AG08396 (cell line): ENCODE measurements around the gene ZFHX2.

ENCODE experiments used
- DNase-seq: peaks from one replicate; pipeline ENCODE4 v3.0.0; 2012; ENCODE audit warnings: low spot score, mixed read lengths

The ZFHX2 gene

GRCh38 chr14:23572836-23573235 lies 21.3 kb upstream of the ZFHX2 start:
- no peak for DNase-seq

GRCh38 chr14:23572524-23572828 lies 20.9 kb upstream of the ZFHX2 start:
- DNase-seq, result no peak

DNA sequence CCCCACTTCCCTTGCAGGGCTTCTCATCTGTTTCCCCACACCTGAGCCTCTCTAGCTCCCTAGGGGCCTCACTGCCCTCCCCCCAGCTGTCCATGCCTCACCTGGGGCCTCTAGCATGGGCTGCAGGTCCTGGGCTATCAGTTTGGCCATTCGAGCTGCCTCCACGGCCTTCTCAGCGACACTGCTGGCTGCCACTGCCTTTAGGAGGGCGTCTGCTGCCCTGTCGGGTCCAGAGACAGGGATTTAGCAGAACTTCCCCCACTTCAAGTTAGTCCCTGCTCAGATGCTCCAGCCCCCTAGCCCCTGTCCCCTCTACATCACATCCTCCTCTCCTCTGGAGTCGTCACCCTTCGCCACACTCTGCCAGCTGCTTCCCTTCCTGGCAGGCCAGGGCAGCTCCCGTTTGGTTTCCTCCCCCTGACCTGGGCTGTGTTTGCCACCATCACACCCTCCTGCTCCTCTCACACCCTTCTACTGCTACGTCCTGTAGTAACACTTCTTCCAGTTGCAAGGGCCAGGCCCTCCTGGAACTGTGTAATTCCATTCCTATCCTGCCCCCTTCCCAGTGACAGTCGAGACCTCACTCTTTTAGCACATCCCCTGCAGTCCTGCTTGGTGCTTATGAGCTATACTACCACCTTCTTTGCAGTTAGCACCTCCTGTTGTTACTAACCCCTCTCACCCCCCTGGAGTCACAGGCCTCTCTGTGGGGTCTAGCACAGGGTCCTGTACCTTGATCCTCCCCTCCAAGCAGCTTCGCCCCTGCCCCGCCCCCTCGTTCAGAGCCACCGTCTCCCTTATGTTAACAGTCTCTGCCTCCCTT lies 20.3 kb upstream of the ZFHX2 start:
- DNase-seq, result no peak

GRCh38 chr14:23570806-23571483 lies 19.4 kb upstream of the ZFHX2 start:
- no peak for DNase-seq

- no peak for DNase-seq
These were observed 18.0 kb upstream of the ZFHX2 start for GRCh38 chr14:23569443-23570151.

- no peak for DNase-seq
These were observed 17.2 kb upstream of the ZFHX2 start for GRCh38 chr14:23568600-23569331.

DNA sequence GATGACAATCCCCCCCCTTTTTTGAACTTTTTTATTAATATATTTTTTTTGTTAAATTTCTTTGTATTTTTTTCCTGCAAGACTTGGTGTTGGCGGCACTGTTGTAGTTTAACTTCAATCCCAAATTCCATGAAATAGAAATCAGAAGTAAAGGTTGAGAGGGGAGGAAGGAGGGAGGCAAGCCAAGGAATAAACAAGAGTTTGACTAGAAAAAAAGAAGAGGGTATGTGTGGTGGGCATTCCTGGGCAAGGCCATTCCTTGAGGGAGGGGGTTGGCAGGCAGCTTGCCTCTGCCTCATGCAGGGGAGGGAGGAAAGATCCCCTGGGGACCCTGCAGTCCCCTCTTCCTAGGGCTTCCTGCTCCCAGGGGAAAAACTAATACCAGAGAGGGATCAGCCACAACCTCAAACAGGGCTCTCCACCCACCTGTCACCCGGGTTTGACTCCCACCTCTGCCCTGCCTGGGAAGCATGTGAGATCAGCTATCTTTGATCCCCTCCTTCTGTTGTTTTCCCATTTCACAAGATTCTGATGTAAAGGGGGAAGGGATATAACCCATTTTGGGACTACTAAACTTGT lies 16.5 kb upstream of the ZFHX2 start:
- no peak for DNase-seq

DNA sequence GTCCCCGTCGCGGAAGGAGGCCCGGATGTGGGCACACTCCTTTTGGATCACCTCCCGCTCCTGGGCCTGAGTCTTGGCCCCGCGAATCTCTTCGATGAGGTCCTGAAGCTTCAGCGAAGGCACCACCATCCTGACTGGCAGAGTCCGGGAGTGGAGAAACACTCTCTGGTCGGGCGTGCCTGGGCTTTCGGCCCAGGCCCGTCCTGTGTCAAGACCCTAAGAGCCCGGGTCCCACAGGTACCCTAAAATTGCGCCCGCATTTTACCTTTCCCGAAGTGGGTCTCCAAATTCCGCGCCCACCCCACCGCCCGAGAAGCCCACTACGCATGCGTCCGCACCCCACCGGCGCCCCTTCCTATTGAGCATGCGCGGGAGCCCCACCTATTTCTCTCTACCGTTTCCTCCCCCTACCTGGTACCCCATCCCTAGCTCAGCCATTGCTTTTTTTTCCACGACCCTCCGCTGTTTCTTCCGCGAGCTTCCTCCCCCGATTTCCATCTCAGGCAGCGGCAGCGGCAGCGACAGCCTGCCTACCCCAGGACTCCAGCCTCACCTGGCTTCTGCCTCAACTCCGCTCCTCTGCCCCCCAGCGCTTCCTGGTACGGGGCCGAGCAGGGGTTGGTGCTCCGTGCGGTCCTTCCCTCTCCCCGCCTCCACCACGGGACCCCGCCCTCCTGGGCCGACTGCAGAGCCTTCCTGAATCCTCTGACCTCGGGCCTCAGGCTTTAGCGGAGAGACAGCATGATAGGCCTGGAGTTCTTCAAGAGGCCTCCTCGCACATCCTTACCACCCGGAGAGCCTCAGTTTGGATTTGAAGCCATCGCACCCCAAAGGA lies 15.8 kb upstream of the ZFHX2 start, which contains the start of gene AP1G2:
AP1G2 (minus strand) TSS at position 606 of the 835 bp plus-strand sequence; CDS start at position 129, 477 bp downstream.
- peak; percentile 86 for DNase-seq

GRCh38 chr14:23566778-23567185 lies 15.2 kb upstream of the ZFHX2 start:
- no peak for DNase-seq

GRCh38 chr14:23566112-23566777 lies 14.7 kb upstream of the ZFHX2 start:
- no peak for DNase-seq

GRCh38 chr14:23565626-23566025 lies 14.1 kb upstream of the ZFHX2 start:
- no peak for DNase-seq

DNA sequence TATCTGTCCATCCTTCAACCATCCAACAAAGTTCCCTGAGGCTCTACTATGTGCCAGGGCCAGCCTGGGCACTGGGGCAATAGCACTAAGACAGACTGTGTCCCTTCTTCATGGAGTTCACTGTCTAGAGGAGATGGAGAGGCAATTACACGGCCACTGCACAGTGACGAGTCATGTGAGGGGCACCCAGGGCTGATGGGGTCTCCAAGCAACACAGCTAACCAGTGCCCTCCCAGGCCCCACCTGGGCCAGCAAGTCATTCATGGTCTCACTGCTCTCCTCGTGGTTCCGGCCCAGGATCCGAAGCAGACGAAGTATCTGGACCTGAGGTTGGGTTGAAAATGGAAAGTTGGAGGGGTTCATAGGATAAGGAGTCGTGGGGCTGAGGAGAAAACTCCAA lies 13.3 kb upstream of the ZFHX2 start:
- DNase-seq, result no peak

GRCh38 chr14:23564181-23564812 lies 12.7 kb upstream of the ZFHX2 start:
- DNase-seq, result no peak

DNA sequence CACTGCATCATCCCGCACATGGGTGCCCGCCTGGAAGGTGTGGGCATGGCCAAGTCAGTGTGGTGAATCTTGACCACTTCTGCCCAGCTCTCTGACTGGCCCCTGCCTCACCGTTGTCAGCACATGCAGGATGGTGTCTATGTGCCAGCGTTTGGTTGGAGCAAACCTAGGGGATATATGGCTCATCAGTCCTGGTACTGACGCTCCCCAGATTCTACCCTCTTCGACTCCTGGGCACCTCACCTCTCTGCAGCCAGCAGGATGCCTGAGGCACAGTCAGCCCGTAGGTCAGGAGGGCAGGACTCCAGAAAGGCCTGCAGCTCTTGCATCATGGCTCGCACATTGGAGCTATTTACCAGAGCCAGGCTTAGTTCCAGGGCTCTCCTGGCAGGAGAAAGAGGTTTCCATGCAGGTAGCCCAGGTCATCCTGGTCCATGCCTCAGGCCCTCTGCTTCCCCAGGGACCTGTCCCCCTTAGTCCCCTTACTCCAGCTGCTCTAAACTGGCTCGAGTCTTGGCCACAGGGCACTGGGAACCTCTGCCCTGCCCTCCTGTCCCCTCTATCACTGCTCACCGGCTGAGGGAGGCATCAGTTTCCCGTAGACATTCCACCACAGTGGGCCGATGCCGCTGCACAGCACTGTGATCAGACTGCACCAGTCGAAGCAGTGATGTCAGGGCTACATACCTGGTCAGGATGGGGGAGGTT lies 12.1 kb upstream of the ZFHX2 start:
- DNase-seq, result no peak

- peak; percentile 67 for DNase-seq
These were observed 11.4 kb upstream of the ZFHX2 start for GRCh38 chr14:23562822-23563472.

DNA sequence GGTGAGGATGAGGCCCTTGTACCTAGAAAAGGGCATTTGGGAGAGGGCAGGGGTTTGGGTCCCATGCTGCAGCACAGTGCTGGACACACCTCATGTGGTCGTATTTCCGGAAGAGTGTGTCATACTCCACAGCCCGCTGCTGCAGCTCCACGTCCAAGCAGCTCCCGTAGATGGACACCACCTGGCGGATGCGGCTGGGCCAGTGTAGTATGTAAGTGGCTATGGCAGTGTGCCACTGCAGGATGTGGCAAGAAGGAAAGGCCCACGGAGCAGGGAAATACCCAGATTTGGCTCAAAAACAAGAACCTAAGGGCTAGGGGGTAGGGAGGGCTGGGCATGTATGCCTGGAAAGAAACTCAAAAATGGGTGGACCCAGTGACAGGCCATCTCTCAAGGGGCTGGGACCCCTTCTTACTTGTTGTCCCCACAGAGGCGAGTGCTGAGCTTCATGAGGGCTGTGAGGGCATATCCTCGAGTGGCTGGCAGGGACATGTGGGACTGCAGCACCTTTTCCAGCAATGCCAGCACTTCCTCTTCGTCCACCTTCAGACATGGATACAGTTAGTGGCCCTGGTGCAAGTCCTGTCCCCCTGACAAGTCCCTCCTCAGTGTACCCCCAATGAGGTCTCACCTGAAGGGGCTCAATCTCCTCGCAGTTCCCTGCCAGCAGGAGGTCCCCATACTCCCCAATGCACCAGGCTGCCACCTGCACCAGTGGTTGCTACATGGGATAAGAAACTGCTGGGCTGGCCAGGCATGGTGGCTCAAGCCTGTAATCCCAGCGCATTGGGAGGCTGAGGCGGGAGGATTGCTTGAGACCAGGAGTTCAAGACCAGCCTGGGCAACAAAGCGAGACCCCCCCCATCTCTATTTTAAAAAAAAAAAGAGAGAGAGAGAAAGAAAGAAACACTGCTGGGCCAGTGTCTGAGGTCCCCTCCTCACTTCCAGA lies 10.6 kb upstream of the ZFHX2 start:
- DNase-seq, result no peak

GRCh38 chr14:23561259-23561658 lies 9.7 kb upstream of the ZFHX2 start:
- DNase-seq, result no peak
